B cell (primary cell): ENCODE results near the gene IQCB1. TPM values are rescaled to one million over a fixed set of nuclear protein-coding genes. Genes with fewer than 3 reads are reported as not detected.
"Not testable (repeated sequence)": the region's sequence is repeated elsewhere in the genome, so short reads cannot be mapped to it uniquely, and the experiment has no call there.

Source experiments
- ATAC-seq: fragments of 200-7000 bp; cut with Tn5 transposase; one replicate; pipeline ENCODE4 v1.10.0; 2021; ENCODE audit warnings: low read depth, mild to moderate bottlenecking, moderate number of reproducible peaks, moderate library complexity
- CTCF ChIA-PET: fragments of 350-600 bp; sonication (Branson Sonifier 250); formaldehyde crosslinking; loops from one replicate; lab custom pipeline; 2021; ENCODE audit warnings: antibody characterized with exemption, inconsistent platforms; lab: Charles Lee
- POLR2A ChIA-PET: fragments of 350-600 bp; sonication (Branson Sonifier 250); formaldehyde crosslinking; loops from one replicate; lab custom pipeline; 2021; ENCODE audit warnings: antibody characterized with exemption; lab: Charles Lee
- DNase-seq: peaks from one replicate; pipeline ENCODE4 v3.0.0; 2013
- H2AFZ ChIP-seq: 2 replicates; pipeline ENCODE4 v1.6.1; 2012; ENCODE audit warnings: mild to moderate bottlenecking, low read depth, low read length; ENCODE audit not compliant: insufficient read depth, poor library complexity, severe bottlenecking
- H3K27ac ChIP-seq, 2 donors: 1 replicate in 1 of 2; 2 replicates in 1 of 2; pipeline ENCODE4 v1.5.1; 2012 to 2013; ENCODE audit warnings: low read length in 2 of 2, mild to moderate bottlenecking in 2 of 2, moderate library complexity in 1 of 2
- H3K27me3 ChIP-seq, 4 experiments: fragments of 200-600 bp in 1 of 4; sonication (generic) in 1 of 4; replicated peaks in 1 of 4; 1 replicate in 2 of 4; 2 replicates in 2 of 4; pipeline versions ENCODE4 v1.6.1 to v1.7.0; 2013 to 2016; ENCODE audit warnings: low read length in 3 of 4, mild to moderate bottlenecking in 2 of 4, mixed read lengths in 1 of 4, moderate library complexity in 1 of 4; ENCODE audit not compliant: insufficient read depth in 4 of 4, control insufficient read depth in 3 of 4; ENCODE audit errors: control extremely low read depth in 1 of 4
- H3K36me3 ChIP-seq, 2 experiments: replicated peaks in 1 of 2; 1 replicate in 1 of 2; 2 replicates in 1 of 2; pipeline versions ENCODE4 v1.6.1 to v1.7.1; 2013; ENCODE audit warnings: low read length in 1 of 2; ENCODE audit not compliant: insufficient read depth in 2 of 2, control insufficient read depth in 1 of 2; ENCODE audit errors: control extremely low read depth in 1 of 2, extremely low read depth in 1 of 2
- H3K4me1 ChIP-seq, 2 donors: fragments of 200-600 bp in 1 of 2; sonication (generic) in 1 of 2; 1 replicate in 1 of 2; 2 replicates in 1 of 2; pipeline versions ENCODE4 v1.5.1 to v1.6.1; 2013 to 2017; ENCODE audit warnings: low read length in 2 of 2; ENCODE audit not compliant: control insufficient read depth in 2 of 2, insufficient read depth in 2 of 2
- H3K4me2 ChIP-seq: replicated peaks from 2 replicates; pipeline ENCODE3; 2012; ENCODE audit warnings: mild to moderate bottlenecking, low read depth, low read length; ENCODE audit not compliant: poor library complexity, severe bottlenecking
- H3K4me3 ChIP-seq, 5 experiments: fragments of 200-600 bp in 1 of 5; sonication (generic) in 1 of 5; 1 replicate in 3 of 5; 2 replicates in 2 of 5; pipeline versions ENCODE4 v1.5.1 to v1.7.0; 2011 to 2016; ENCODE audit warnings: low read length in 4 of 5, mild to moderate bottlenecking in 4 of 5, low read depth in 2 of 5, control low read depth in 1 of 5, moderate library complexity in 1 of 5; ENCODE audit not compliant: insufficient read depth in 1 of 5; ENCODE audit errors: control extremely low read depth in 1 of 5, extremely low read depth in 1 of 5
- H3K79me2 ChIP-seq: fragments of 200-600 bp; sonication (generic); one replicate; pipeline ENCODE4 v1.6.0; 2016; ENCODE audit warnings: low read length; ENCODE audit not compliant: control insufficient read depth, insufficient read depth
- H3K9ac ChIP-seq: fragments of 200-600 bp; sonication (generic); 2 replicates; pipeline ENCODE4 v1.6.1; 2017; ENCODE audit warnings: mild to moderate bottlenecking, low read length, moderate library complexity
- H3K9me3 ChIP-seq, 3 donors: one replicate each; pipeline versions ENCODE4 v1.6.1 to v1.7.1; 2013; ENCODE audit warnings: low read length in 2 of 3; ENCODE audit not compliant: control insufficient read depth in 2 of 3, insufficient read depth in 1 of 3; ENCODE audit errors: control extremely low read depth in 1 of 3
- H4K20me1 ChIP-seq: 2 replicates; pipeline ENCODE4 v1.6.0; 2012; ENCODE audit warnings: mild to moderate bottlenecking, low read length; ENCODE audit not compliant: insufficient read depth, control insufficient read depth, poor library complexity, severe bottlenecking
- H3K27ac Mint-ChIP-seq: one replicate; pipeline ENCODE4 v1.8.0; 2021; ENCODE audit warnings: mixed read lengths
- H3K27me3 Mint-ChIP-seq: one replicate; pipeline ENCODE4 v1.8.0; 2021; ENCODE audit warnings: mixed read lengths
- H3K4me1 Mint-ChIP-seq: one replicate; pipeline ENCODE4 v1.8.0; 2021; ENCODE audit warnings: mixed read lengths
- H3K4me3 Mint-ChIP-seq: one replicate; pipeline ENCODE4 v1.8.0; 2021; ENCODE audit warnings: mixed read lengths
- H3K9me3 Mint-ChIP-seq: one replicate; pipeline ENCODE4 v1.8.0; 2022; ENCODE audit warnings: mixed read lengths; ENCODE audit not compliant: insufficient read depth
- CTCF ChIP-seq: fragments of 200-600 bp; IDR thresholded peaks from one replicate; pipeline ENCODE4 v1.8.0; 2022; ENCODE audit warnings: antibody characterized with exemption, mild to moderate bottlenecking
- EZH2 ChIP-seq: IDR thresholded peaks from 2 replicates; pipeline ENCODE4 v1.6.1; 2012; ENCODE audit warnings: borderline replicate concordance, low read depth, mild to moderate bottlenecking, moderate library complexity, low read length; ENCODE audit not compliant: insufficient read depth, poor library complexity, severe bottlenecking
- WGBS: methylation state at CpG from one replicate; pipeline ENCODE4 v1.1.5; 2013; ENCODE audit warnings: missing lambda C conversion rate; ENCODE audit not compliant: insufficient coverage; 5-methylcytosine and 5-hydroxymethylcytosine counted together
- intact Hi-C: fragments of 100-400 bp; cut with micrococcal nuclease; formaldehyde crosslinking; loops from one replicate; pipeline ENCODE4 v1.10.0; 2022
- polyA plus RNA-seq: library from polyadenylated mRNA; depleted of rRNA; stranded (reverse); fragments of >200 nt; gene quantifications from 2 replicates; pipeline ENCODE4 v1.2.3, GENCODE V29; 2012
- total RNA-seq, 2 donors: library from RNA; stranded (reverse); fragments of 120-200 nt in 1 of 2; gene quantifications; 1 replicate in 1 of 2; 2 replicates in 1 of 2; pipeline versions ENCODE4 v1.2.3 to v1.2.4, GENCODE V29; 2013 to 2022

IQCB1 gene
- total and polyA plus RNA-seq, 2 donors (not counting 1 experiment from before 2014, with no cell fraction given): 32.0 to 54.6 TPM

GRCh38 chr3:121793078-121793477 is 41.8 kb downstream of the IQCB1 start:
- H3K36me3 ChIP-seq: peaks cover 7 to 20% of the 10 kb centered on the region in 2 experiments
- H3K79me2 ChIP-seq: peaks cover 30% of the 10 kb centered on the region
- peaks cover 30 to 43% of the 10 kb centered on the region in 2 donors for H3K4me1 ChIP-seq
- H3K27me3 Mint-ChIP-seq: no peaks in the 10 kb centered on the region
- peak overlapping the region; percentile 51 for H2AFZ ChIP-seq
- H3K4me2 ChIP-seq: peak overlapping the region; percentile 73
- intact Hi-C loops: loop anchor here (5.0 kb wide), 1 partner anchor 44 kb away; the partner anchor contains the start of genes EAF2 and IQCB1
- H3K9me3 ChIP-seq: no peaks in the 10 kb centered on the region
- H3K27me3 ChIP-seq: no peaks in the 10 kb centered on the region
- ChIA-PET POLR2A (interaction anchor here (1.3 kb wide), 1 partner anchor 16 kb away, joined by 11 read pairs; no protein-coding TSS in a partner anchor), CTCF (interaction anchor here (0.9 kb wide), 1 partner anchor 210 kb away, joined by 3 read pairs; no protein-coding TSS in a partner anchor)
- H3K27ac ChIP-seq: peak overlapping the region; percentile 76 to 87
- H3K9ac ChIP-seq: peak overlapping the region; percentile 67
- H3K27ac Mint-ChIP-seq: peak overlapping the region; percentile 96
- ATAC-seq (no peak), DNase-seq (peak; percentile 40)
- H3K4me1 Mint-ChIP-seq: peaks cover 48% of the 10 kb centered on the region
- H4K20me1 ChIP-seq: no peaks in the 10 kb centered on the region
- TF ChIP-seq EZH2 (no peak), CTCF (no peak)
- H3K4me3 ChIP-seq: peak overlapping the region; percentile 11 to 60 (median 33)
- WGBS: no CpG with 5 or more reads among the region's 3 CpGs
- peak overlapping the region; percentile 90 for H3K4me3 Mint-ChIP-seq
- H3K9me3 Mint-ChIP-seq: no peaks in the 10 kb centered on the region

GRCh38 chr3:121786485-121786884 is 48.4 kb downstream of the IQCB1 start:
- Histone ChIP-seq H3K4me3 (no peak overlapping the region), H3K36me3 (peaks cover 5 to 56% of the 10 kb centered on the region in 2 experiments), H4K20me1 (no peaks in the 10 kb centered on the region), H3K79me2 (peaks cover 26% of the 10 kb centered on the region), H3K9me3 (no peaks in the 10 kb centered on the region), H3K27me3 (no peaks in the 10 kb centered on the region), H2AFZ (no peak overlapping the region), H3K9ac (no peak overlapping the region), H3K4me2 (no peak overlapping the region), H3K4me1 (no peaks in the 10 kb centered on the region), H3K27ac (peak overlapping the region in 1 of 2 donors; percentile 25)
- POLR2A ChIA-PET: interaction anchor here (0.7 kb wide), 1 partner anchor 16 kb away, joined by 3 read pairs; no protein-coding TSS in a partner anchor
- Mint-ChIP-seq H3K9me3 (no peaks in the 10 kb centered on the region), H3K4me3 (no peak overlapping the region), H3K4me1 (peaks cover 16% of the 10 kb centered on the region), H3K27ac (no peak overlapping the region), H3K27me3 (no peaks in the 10 kb centered on the region)
- no peak for TF ChIP-seq EZH2
- no peak for TF ChIP-seq CTCF
- intact Hi-C loops: no loop called here
- DNase-seq: no peak
- ATAC-seq: no peak
- CTCF ChIA-PET: no interaction called here
- WGBS: no CpG with 5 or more reads among the region's 2 CpGs

- H3K27me3 ChIP-seq, H3K27ac Mint-ChIP-seq, POLR2A ChIA-PET, H2AFZ ChIP-seq, H3K9me3 Mint-ChIP-seq, ATAC-seq, H3K4me1 ChIP-seq, DNase-seq, H3K4me2 ChIP-seq, H4K20me1 ChIP-seq, H3K4me1 Mint-ChIP-seq, H3K9me3 ChIP-seq, H3K9ac ChIP-seq, H3K4me3 Mint-ChIP-seq, intact Hi-C loops, H3K27ac ChIP-seq, H3K27me3 Mint-ChIP-seq, H3K4me3 ChIP-seq: not testable (repeated sequence)
- peaks cover 13 to 68% of the 10 kb centered on the region in 2 experiments for H3K36me3 ChIP-seq
- CTCF ChIA-PET: interaction anchor here (1.2 kb wide), 1 partner anchor 10 kb away, joined by 3 read pairs; no protein-coding TSS in a partner anchor
- WGBS: 100% methylated on average over 5 of the region's 8 CpGs
- H3K79me2 ChIP-seq: peaks cover 11% of the 10 kb centered on the region
Observed at GRCh38 chr3:121782784-121783183, 52.1 kb downstream of the IQCB1 start.
